PC-9 (cell line): Measurements from ENCODE around the gene WDR5.

Experiments used
- EZH2 ChIP-seq: fragments of 200-600 bp; sonication (generic); IDR thresholded peaks from 2 replicates; pipeline ENCODE4 v1.8.0; 2017; ENCODE audit warnings: antibody characterized with exemption, low read depth
- TF ChIP-seq, protein P1 (sequence below): fragments of 200-600 bp; sonication (generic); conservative IDR thresholded peaks from 2 replicates; pipeline ENCODE4 v1.6.1; 2017; ENCODE audit warnings: mixed run types, antibody characterized with exemption, mild to moderate bottlenecking, moderate library complexity

DNA sequence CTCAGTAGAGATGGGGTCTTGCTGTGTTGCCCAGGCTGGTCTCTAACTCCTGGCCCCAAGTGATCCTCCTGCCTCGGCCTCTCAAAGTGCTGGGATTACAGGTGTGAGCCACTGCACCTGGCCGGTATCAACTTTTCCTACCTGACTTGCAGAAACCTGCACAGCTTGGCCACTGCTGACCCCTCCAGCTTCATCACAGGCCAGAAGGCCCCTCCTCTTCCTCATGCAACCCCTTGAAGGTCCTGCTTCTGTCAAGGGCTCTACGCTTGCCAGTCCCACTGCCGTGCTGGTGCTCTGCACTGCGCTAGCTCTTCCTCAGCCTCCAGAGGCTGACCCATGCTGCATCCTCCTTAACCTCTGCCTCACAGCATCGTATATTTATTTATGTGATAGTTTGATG is 61.0 kb downstream of the WDR5 start:
- TF ChIP-seq, protein P1, sequence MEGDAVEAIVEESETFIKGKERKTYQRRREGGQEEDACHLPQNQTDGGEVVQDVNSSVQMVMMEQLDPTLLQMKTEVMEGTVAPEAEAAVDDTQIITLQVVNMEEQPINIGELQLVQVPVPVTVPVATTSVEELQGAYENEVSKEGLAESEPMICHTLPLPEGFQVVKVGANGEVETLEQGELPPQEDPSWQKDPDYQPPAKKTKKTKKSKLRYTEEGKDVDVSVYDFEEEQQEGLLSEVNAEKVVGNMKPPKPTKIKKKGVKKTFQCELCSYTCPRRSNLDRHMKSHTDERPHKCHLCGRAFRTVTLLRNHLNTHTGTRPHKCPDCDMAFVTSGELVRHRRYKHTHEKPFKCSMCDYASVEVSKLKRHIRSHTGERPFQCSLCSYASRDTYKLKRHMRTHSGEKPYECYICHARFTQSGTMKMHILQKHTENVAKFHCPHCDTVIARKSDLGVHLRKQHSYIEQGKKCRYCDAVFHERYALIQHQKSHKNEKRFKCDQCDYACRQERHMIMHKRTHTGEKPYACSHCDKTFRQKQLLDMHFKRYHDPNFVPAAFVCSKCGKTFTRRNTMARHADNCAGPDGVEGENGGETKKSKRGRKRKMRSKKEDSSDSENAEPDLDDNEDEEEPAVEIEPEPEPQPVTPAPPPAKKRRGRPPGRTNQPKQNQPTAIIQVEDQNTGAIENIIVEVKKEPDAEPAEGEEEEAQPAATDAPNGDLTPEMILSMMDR, result no peak
- no peak for TF ChIP-seq EZH2
